Peyer's patch (tissue), 4 donors: ENCODE data around the gene ZFHX3. TPM values are rescaled to one million over a fixed set of nuclear protein-coding genes. Genes with fewer than 3 reads are reported as not detected.

ENCODE experiments used
- DNase-seq, 3 donors: peaks; one replicate each; pipeline ENCODE4 v3.0.0-alpha.2; 2017 to 2019
- H3K27ac ChIP-seq, 4 donors: fragments of 200-600 bp; sonication (generic); one replicate each; pipeline ENCODE4 v1.5.1; 2016 to 2019
- H3K27me3 ChIP-seq, 2 donors: fragments of 200-600 bp; sonication (generic); one replicate each; pipeline ENCODE4 v1.5.1; 2019
- H3K36me3 ChIP-seq, 3 donors: fragments of 200-600 bp; sonication (generic); one replicate each; pipeline ENCODE4 v1.5.1; 2016 to 2019
- H3K4me1 ChIP-seq, 4 donors: fragments of 200-600 bp; sonication (generic); one replicate each; pipeline ENCODE4 v1.5.1; 2016 to 2019
- H3K4me3 ChIP-seq, 4 donors: fragments of 200-600 bp; sonication (generic); 1 replicate in 3 of 4; 2 replicates in 1 of 4; pipeline ENCODE4 v1.5.1; 2016 to 2019; ENCODE audit warnings: mild to moderate bottlenecking in 1 of 4
- H3K9me3 ChIP-seq, 4 donors: fragments of 200-600 bp; sonication (generic); one replicate each; pipeline ENCODE4 v1.5.1; 2016 to 2019; ENCODE audit warnings: mild to moderate bottlenecking in 1 of 4
- POLR2A ChIP-seq, 2 donors: fragments of 450-650 bp; IDR thresholded peaks; one replicate each; pipeline ENCODE4 v1.5.1; 2017; ENCODE audit warnings: antibody characterized with exemption in 2 of 2, mild to moderate bottlenecking in 2 of 2, moderate library complexity in 2 of 2
- total RNA-seq, 4 donors: library from RNA; depleted of rRNA; stranded (reverse); fragments of >200 nt; gene quantifications; one replicate each; pipeline ENCODE4 v1.1.0, GENCODE V29; 2016
- TF ChIP-seq, protein P1 (sequence below), 6 experiments: fragments of 450-650 bp in 4 of 6; fragments of 200-600 bp in 2 of 6; sonication (generic) in 1 of 6; IDR thresholded peaks; one replicate each; pipeline ENCODE4 v1.5.1; 2017 to 2019; ENCODE audit warnings: antibody characterized with exemption in 6 of 6, mild to moderate bottlenecking in 3 of 6, moderate library complexity in 1 of 6

Gene ZFHX3
- total RNA-seq, 4 donors from 2014 or later: 6.3 to 39.6 (median 14.6) TPM

DNA sequence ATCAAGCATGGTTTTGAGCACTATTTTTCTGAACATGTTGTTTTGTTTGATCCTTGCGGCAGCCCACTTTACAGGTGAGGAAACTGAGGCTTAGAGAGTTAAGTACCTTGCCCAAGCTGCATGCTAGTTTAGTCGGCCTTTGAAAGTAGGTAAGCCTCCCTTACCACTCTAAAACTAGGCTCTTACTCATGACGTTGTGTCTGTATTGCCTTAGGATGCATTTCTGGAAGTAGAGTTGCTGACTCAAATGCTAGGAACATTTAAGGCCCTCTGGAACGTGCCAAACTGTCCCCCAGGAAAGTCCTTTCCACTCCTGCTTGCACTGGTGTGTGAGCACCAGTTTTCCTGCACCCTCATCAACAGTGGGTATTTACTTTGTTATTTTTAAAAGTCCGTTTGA, 76.6 kb downstream of the ZFHX3 start:
- no peak for DNase-seq
- H3K4me1 ChIP-seq: peaks cover 0 to 4% (median 0%) of the 10 kb centered on the region in 4 donors
- no peaks in the 10 kb centered on the region for H3K9me3 ChIP-seq
- no peaks in the 10 kb centered on the region for H3K27me3 ChIP-seq
- no peaks in the 10 kb centered on the region for H3K36me3 ChIP-seq
- no peak overlapping the region for H3K4me3 ChIP-seq
- no peak overlapping the region for H3K27ac ChIP-seq
- TF ChIP-seq, protein P1, sequence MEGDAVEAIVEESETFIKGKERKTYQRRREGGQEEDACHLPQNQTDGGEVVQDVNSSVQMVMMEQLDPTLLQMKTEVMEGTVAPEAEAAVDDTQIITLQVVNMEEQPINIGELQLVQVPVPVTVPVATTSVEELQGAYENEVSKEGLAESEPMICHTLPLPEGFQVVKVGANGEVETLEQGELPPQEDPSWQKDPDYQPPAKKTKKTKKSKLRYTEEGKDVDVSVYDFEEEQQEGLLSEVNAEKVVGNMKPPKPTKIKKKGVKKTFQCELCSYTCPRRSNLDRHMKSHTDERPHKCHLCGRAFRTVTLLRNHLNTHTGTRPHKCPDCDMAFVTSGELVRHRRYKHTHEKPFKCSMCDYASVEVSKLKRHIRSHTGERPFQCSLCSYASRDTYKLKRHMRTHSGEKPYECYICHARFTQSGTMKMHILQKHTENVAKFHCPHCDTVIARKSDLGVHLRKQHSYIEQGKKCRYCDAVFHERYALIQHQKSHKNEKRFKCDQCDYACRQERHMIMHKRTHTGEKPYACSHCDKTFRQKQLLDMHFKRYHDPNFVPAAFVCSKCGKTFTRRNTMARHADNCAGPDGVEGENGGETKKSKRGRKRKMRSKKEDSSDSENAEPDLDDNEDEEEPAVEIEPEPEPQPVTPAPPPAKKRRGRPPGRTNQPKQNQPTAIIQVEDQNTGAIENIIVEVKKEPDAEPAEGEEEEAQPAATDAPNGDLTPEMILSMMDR (IDR thresholded peaks at IDR 0.05): no peak
- no peak for TF ChIP-seq POLR2A (IDR thresholded peaks at IDR 0.05)

DNA sequence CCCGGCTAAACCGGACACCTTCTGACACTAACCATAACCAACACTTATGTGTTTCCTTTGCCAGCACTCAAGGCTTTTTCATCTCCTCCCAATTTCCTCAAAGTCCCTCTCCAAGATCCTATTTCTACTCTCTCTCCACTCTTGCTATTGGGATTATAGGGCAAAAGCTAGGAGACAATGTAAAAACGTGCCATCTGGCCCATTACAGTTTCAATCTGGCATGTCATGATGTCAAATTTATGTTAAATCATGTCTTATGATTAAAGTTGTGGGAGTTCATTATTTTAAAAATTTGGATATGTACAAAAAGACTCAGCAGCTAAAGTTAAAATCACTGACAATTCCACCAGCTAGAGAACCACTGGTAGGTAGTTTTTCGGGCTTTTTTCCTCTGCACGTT, 77.3 kb downstream of the ZFHX3 start:
- TF ChIP-seq POLR2A (IDR thresholded peaks at IDR 0.05): no peak
- TF ChIP-seq, protein P1 (IDR thresholded peaks at IDR 0.05): no peak
- Histone ChIP-seq H3K4me1 (peaks cover 0 to 4% (median 0%) of the 10 kb centered on the region in 4 donors), H3K36me3 (no peaks in the 10 kb centered on the region), H3K27me3 (no peaks in the 10 kb centered on the region), H3K27ac (no peak overlapping the region), H3K4me3 (no peak overlapping the region), H3K9me3 (no peaks in the 10 kb centered on the region)
- DNase-seq: no peak

DNA sequence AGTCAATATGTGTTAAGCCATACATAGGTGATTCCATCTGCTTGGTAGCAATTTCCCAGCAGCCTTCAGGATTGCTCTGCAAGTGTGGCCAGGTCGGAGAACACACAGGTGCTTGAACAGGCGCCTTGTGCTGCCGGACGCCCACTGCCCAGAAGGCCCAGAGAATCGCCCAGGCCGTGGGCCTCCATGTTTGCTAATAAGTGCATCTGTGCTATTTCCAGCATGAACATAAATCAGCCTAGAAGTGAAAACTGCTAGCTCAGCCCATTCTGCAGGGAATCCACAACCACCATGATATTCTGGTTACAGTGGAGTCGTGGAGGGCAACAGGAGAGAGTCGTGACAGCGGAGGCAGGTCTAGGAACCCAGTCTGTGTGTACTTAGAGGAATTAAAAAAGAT, 78.1 kb downstream of the ZFHX3 start:
- no peak overlapping the region for H3K27ac ChIP-seq
- H3K4me3 ChIP-seq: no peak overlapping the region
- no peaks in the 10 kb centered on the region for H3K27me3 ChIP-seq
- no peak for TF ChIP-seq POLR2A (IDR thresholded peaks at IDR 0.05)
- TF ChIP-seq, protein P1 (IDR thresholded peaks at IDR 0.05): no peak
- no peak for DNase-seq
- no peaks in the 10 kb centered on the region for H3K36me3 ChIP-seq
- H3K9me3 ChIP-seq: no peaks in the 10 kb centered on the region
- peaks cover 0 to 3% (median 0%) of the 10 kb centered on the region in 4 donors for H3K4me1 ChIP-seq

DNA sequence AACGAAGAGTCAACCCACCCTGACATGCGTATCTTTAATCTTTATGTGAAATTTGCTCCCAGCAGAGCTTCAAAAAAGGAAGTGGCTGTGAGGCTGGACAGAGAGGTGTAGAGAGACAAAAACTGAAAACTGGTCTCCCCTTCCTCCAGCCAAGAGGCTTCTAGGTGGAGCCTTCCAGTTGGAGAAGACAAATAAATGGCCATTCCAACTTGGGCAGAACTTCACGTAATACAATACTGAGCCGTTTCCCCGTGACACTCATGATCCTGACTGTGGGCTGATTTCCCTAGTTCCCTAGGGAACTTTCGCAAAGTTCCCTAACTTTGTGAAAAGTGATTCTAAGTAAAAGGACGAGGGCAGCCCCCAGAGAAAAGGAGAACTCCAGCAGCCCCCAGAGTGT, 78.8 kb downstream of the ZFHX3 start:
- no peak for TF ChIP-seq POLR2A (IDR thresholded peaks at IDR 0.05)
- TF ChIP-seq, protein P1 (IDR thresholded peaks at IDR 0.05): no peak
- DNase-seq: no peak

DNA sequence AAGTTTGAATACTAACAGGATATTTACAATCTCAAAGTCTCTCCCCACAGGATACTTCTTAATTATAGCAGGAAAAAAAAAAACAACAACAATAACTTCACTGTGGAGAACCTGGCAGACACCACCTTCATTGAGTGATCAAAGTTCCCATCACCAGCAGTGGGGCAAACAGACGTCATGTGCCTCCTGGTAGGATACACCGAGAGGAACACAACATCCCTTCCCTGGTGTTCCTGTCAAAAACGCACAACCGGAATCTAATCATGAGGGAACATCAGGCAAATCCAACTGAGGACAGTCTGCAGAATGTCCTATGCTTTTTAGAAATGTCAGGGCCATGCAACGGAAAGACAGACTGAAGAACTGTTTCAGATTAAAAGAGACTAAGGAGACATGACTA, 80.0 kb downstream of the ZFHX3 start:
- DNase-seq: no peak
- no peaks in the 10 kb centered on the region for H3K9me3 ChIP-seq

More for the DNA sequence above, 78.8 kb downstream of the ZFHX3 start:
- no peaks in the 10 kb centered on the region for H3K9me3 ChIP-seq
- no peaks in the 10 kb centered on the region for H3K36me3 ChIP-seq
- H3K27me3 ChIP-seq: no peaks in the 10 kb centered on the region
- H3K4me1 ChIP-seq: no peaks in the 10 kb centered on the region
- H3K4me3 ChIP-seq: no peak overlapping the region
- H3K27ac ChIP-seq: no peak overlapping the region

More for the DNA sequence above, 80.0 kb downstream of the ZFHX3 start:
- Histone ChIP-seq H3K27ac (no peak overlapping the region), H3K36me3 (no peaks in the 10 kb centered on the region), H3K27me3 (no peaks in the 10 kb centered on the region), H3K4me1 (no peaks in the 10 kb centered on the region), H3K4me3 (no peak overlapping the region)
- TF ChIP-seq POLR2A (IDR thresholded peaks at IDR 0.05): no peak
- TF ChIP-seq, protein P1 (IDR thresholded peaks at IDR 0.05): no peak
